HG03520 (cell line): ENCODE results near the gene TSPO2.

Source experiments
- ATAC-seq: cut with Tn5 transposase; IDR thresholded peaks from one replicate; pipeline ENCODE4 v1.9.1; 2021; ENCODE audit warnings: mild to moderate bottlenecking, moderate library complexity; ENCODE audit not compliant: unreplicated experiment

The TSPO2 gene

GRCh38 chr6:41073203-41073967 is 31.1 kb downstream of the TSPO2 start:
- ATAC-seq: peak; percentile 27

- no peak for ATAC-seq
Observed at GRCh38 chr6:41073968-41074691, 31.9 kb downstream of the TSPO2 start.

GRCh38 chr6:41074692-41075436 is 32.6 kb downstream of the TSPO2 start:
- no peak for ATAC-seq

GRCh38 chr6:41075651-41076626 is 33.7 kb downstream of the TSPO2 start:
- no peak for ATAC-seq

GRCh38 chr6:41077536-41077935 is 35.3 kb downstream of the TSPO2 start:
- ATAC-seq: no peak

DNA sequence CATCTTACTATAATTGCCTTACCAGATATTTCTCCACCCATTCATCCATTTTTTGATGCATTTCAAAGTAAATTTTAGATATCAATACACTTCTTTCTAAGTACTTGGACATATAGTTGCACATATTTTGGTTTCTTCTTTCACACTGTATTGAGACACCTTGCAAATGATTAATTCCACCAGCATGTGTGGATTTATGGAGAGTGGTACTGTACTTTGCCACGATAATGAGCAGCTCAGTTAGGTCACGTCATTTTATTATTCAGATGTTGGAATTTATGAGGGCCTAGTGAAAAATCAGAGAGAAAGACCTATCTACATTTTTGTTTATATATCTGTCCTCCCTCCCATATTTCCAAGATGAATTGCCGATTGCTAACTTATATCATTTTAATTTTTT is 35.8 kb downstream of the TSPO2 start:
- no peak for ATAC-seq

- no peak for ATAC-seq
Observed at GRCh38 chr6:41079080-41079479, 36.8 kb downstream of the TSPO2 start.

- ATAC-seq: no peak
Observed at GRCh38 chr6:41080621-41081020, 38.4 kb downstream of the TSPO2 start.

DNA sequence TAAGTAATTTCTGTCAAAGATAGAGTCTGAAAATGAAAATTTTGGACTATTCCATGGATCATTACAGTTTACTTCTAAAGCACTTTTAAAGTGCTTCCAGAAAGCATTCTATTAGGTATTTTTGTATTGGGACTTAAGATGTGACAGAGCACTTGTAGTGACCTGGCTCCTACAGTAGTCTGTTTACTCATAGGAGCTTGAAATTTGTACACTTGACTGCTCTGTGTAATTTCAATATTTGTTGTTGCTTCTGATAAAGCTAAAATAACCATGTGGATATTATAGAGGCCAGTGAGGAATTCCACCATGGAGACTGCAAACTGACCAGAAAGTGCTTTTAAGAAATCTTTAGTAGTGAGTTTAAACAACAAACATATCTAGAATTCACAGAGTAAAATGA is 40.8 kb downstream of the TSPO2 start:
- no peak for ATAC-seq

GRCh38 chr6:41085182-41085581 is 42.9 kb downstream of the TSPO2 start:
- ATAC-seq: no peak

DNA sequence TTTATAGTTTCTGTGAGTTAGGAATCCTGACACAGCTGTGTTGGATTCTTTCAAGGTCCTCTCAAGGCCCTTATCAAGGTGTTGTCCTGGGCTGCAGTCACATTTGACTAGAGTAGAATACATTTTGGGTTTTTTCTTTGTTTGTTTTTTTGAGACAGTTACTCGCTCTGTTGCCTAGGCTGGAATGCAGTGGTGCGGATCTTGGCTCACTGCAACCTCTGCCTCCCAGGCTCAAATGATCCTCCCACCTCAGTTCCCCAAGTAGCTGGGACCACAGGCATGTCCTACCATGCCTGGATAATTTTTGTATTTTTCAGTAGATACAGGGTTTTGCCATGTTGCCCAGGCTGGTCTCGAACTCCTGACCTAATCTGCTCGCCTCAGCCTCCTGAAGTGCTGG is 46.2 kb downstream of the TSPO2 start:
- no peak for ATAC-seq

- no peak for ATAC-seq
Observed at GRCh38 chr6:41090841-41091761, 48.8 kb downstream of the TSPO2 start.

- ATAC-seq: no peak
Observed at GRCh38 chr6:41092421-41093140, 50.3 kb downstream of the TSPO2 start.

GRCh38 chr6:41093729-41094128 is 51.5 kb downstream of the TSPO2 start:
- no peak for ATAC-seq
